Transverse colon (tissue), 4 donors: Measurements from ENCODE around the gene GLIPR2. TPM values are rescaled to one million over a fixed set of nuclear protein-coding genes. Genes with fewer than 3 reads are reported as not detected.

ENCODE experiments used
- DNase-seq: peaks from one replicate; pipeline ENCODE4 v3.0.0-alpha.2; 2019
- H3K27ac ChIP-seq, 4 donors: fragments of 200-600 bp; sonication (generic); 2 replicates each; pipeline ENCODE4 v1.5.1; 2016 to 2018; ENCODE audit warnings: inconsistent platforms in 4 of 4
- H3K27me3 ChIP-seq: fragments of 200-600 bp; sonication (generic); 2 replicates; pipeline ENCODE4 v1.5.1; 2017; ENCODE audit warnings: inconsistent platforms
- H3K36me3 ChIP-seq, 4 donors: fragments of 200-600 bp; sonication (generic); 2 replicates each; pipeline ENCODE4 v1.5.1; 2017 to 2019; ENCODE audit warnings: inconsistent platforms in 4 of 4
- H3K4me1 ChIP-seq, 4 donors: fragments of 200-600 bp; sonication (generic); 2 replicates each; pipeline ENCODE4 v1.5.1; 2017 to 2020; ENCODE audit warnings: inconsistent platforms in 4 of 4
- H3K4me3 ChIP-seq, 4 donors: fragments of 200-600 bp; sonication (generic); 1 replicate in 1 of 4; 2 replicates in 3 of 4; pipeline versions ENCODE4 v1.5.1 to v1.6.1; 2017 to 2019; ENCODE audit warnings: inconsistent platforms in 4 of 4
- H3K9me3 ChIP-seq, 2 donors: fragments of 200-600 bp; sonication (generic); 2 replicates each; pipeline ENCODE4 v1.5.1; 2017 to 2019; ENCODE audit warnings: inconsistent platforms in 2 of 2
- CTCF ChIP-seq, 5 experiments: fragments of 200-600 bp in 3 of 5; fragments of 450-650 bp in 2 of 5; sonication (generic) in 3 of 5; IDR thresholded peaks; 1 replicate in 2 of 5; 2 replicates in 3 of 5; pipeline ENCODE4 v1.5.1; 2016 to 2017; ENCODE audit warnings: antibody characterized with exemption in 5 of 5, inconsistent platforms in 3 of 5, mild to moderate bottlenecking in 2 of 5, moderate library complexity in 1 of 5
- EP300 ChIP-seq: sonication (generic); formaldehyde crosslinking; IDR thresholded peaks from one replicate; pipeline ENCODE4 v1.6.1; 2017; ENCODE audit warnings: antibody characterized with exemption, low read depth
- POLR2A ChIP-seq: fragments of 450-650 bp; IDR thresholded peaks from one replicate; pipeline ENCODE4 v1.6.1; 2016; ENCODE audit warnings: antibody characterized with exemption, mild to moderate bottlenecking, moderate library complexity
- POLR2AphosphoS5 ChIP-seq, 3 donors: sonication (generic); formaldehyde crosslinking; IDR thresholded peaks; one replicate each; pipeline ENCODE4 v1.6.1; 2016; ENCODE audit warnings: antibody characterized with exemption in 3 of 3
- WGBS, 2 donors: methylation state at CpG; one replicate each; pipeline ENCODE4 v1.1.5; 2018; ENCODE audit warnings: low coverage in 1 of 2; 5-methylcytosine and 5-hydroxymethylcytosine counted together
- in situ Hi-C, 4 donors: fragments of 200-750 bp; cut with MboI; loops; one replicate each; pipeline versions ENCODE4 v1.15.0 to v1.15.1; 2017; ENCODE audit warnings: low sequenced_read_pairs in 3 of 4, low pct_ligation_motif_present in 1 of 4, low pct_unique_long_range_greater_than_20kb in 1 of 4
- intact Hi-C: fragments of 100-400 bp; cut with DNase I; formaldehyde crosslinking; loops from one replicate; pipeline ENCODE4 v1.15.1; 2023; ENCODE audit warnings: low total_unique reads
- total RNA-seq, 4 donors: library from RNA; depleted of rRNA; stranded (reverse); fragments of >200 nt; gene quantifications; one replicate each; pipeline ENCODE4 v1.1.0, GENCODE V29; 2016

The GLIPR2 gene
- total RNA-seq, 4 donors from 2014 or later, result 9.7 to 40.4 (median 26.7) TPM

GRCh38 chr9:36100532-36100931, 36.0 kb upstream of the GLIPR2 start:
- no peak for TF ChIP-seq POLR2AphosphoS5 (IDR thresholded peaks at IDR 0.05)
- Histone ChIP-seq H3K27me3 (no peaks in the 10 kb centered on the region), H3K9me3 (no peaks in the 10 kb centered on the region), H3K27ac (no peak overlapping the region), H3K36me3 (no peaks in the 10 kb centered on the region), H3K4me1 (peaks cover 0 to 11% (median 6%) of the 10 kb centered on the region in 4 donors), H3K4me3 (no peak overlapping the region)
- intact Hi-C loops (loop anchor here (5.0 kb wide), 1 partner anchor 37 kb away; the partner anchor contains the start of gene GLIPR2), in situ Hi-C loops (loop anchor here in 3 of 4 donors (5.0 to 10.0 kb wide), 2 partner anchors 64 to 67 kb away; partner anchors contain the start of gene CCIN (in 3 of the 3))
- DNase-seq, result no peak
- 73 to 83% methylated on average over 3 of the region's 3 CpGs for WGBS, 2 donors

- DNase-seq, result no peak
- no peaks in the 10 kb centered on the region for H3K27me3 ChIP-seq
- 54 to 63% methylated on average over 4 of the region's 4 CpGs for WGBS, 2 donors
- H3K9me3 ChIP-seq, result no peaks in the 10 kb centered on the region
- peak overlapping the region in 1 of 4 donors; percentile 19 for H3K27ac ChIP-seq
- no peaks in the 10 kb centered on the region for H3K36me3 ChIP-seq
- no peak overlapping the region for H3K4me3 ChIP-seq
- intact Hi-C loops, result loop anchor here (2.0 to 5.0 kb wide), 2 partner anchors 35 to 65 kb away; partner anchors contain the start of gene GLIPR2
- no peak for TF ChIP-seq CTCF (IDR thresholded peaks at IDR 0.05)
- TF ChIP-seq POLR2A, result no peak
- TF ChIP-seq EP300, result no peak
- no peak for TF ChIP-seq POLR2AphosphoS5 (IDR thresholded peaks at IDR 0.05)
- peaks cover 0 to 11% (median 6%) of the 10 kb centered on the region in 4 donors for H3K4me1 ChIP-seq
- in situ Hi-C loops, result loop anchor here in 3 of 4 donors (5.0 to 10.0 kb wide), 2 partner anchors 63 to 65 kb away; partner anchors contain the start of gene CCIN (in 3 of the 3)
Measured at GRCh38 chr9:36101916-36102741, 34.4 kb upstream of the GLIPR2 start.

GRCh38 chr9:36102742-36103495, 33.6 kb upstream of the GLIPR2 start:
- Histone ChIP-seq H3K36me3 (no peaks in the 10 kb centered on the region), H3K4me1 (peaks cover 0 to 11% (median 6%) of the 10 kb centered on the region in 4 donors), H3K9me3 (no peaks in the 10 kb centered on the region), H3K27ac (peak overlapping the region in 2 of 4 donors; percentile 10 to 19), H3K27me3 (no peaks in the 10 kb centered on the region), H3K4me3 (no peak overlapping the region)
- WGBS, 2 donors, result 67 to 71% methylated on average over 10 of the region's 10 CpGs
- in situ Hi-C loops, result loop anchor here in 3 of 4 donors (5.0 to 10.0 kb wide), 2 partner anchors 62 to 64 kb away; partner anchors contain the start of gene CCIN (in 3 of the 3)
- peak; percentile 80 to 91 (median 84) for TF ChIP-seq CTCF (IDR thresholded peaks at IDR 0.05)
- TF ChIP-seq EP300, result no peak
- no peak for TF ChIP-seq POLR2A
- no peak for TF ChIP-seq POLR2AphosphoS5 (IDR thresholded peaks at IDR 0.05)
- DNase-seq, result peak; percentile 90
- intact Hi-C loops, result loop anchor here (2.0 to 5.0 kb wide), 2 partner anchors 34 to 64 kb away; partner anchors contain the start of gene GLIPR2

GRCh38 chr9:36109071-36109470, 27.5 kb upstream of the GLIPR2 start:
- in situ Hi-C loops, result loop anchor here in 1 of 4 donors (10.0 kb wide), 1 partner anchor 56 kb away; the partner anchor contains the start of gene CCIN
- TF ChIP-seq POLR2A (no peak), EP300 (no peak), POLR2AphosphoS5 (IDR thresholded peaks at IDR 0.05) (no peak), CTCF (IDR thresholded peaks at IDR 0.05) (no peak)
- no peak for DNase-seq

More at GRCh38 chr9:36109071-36109470, 27.5 kb upstream of the GLIPR2 start:
- WGBS, 2 donors, result 91 to 100% methylated on average over 1 to 2 of the region's 2 CpGs
- no peak overlapping the region for H3K4me3 ChIP-seq
- no peak overlapping the region for H3K27ac ChIP-seq
- no peaks in the 10 kb centered on the region for H3K27me3 ChIP-seq
- no peaks in the 10 kb centered on the region for H3K9me3 ChIP-seq
- intact Hi-C loops, result no loop called here
- H3K4me1 ChIP-seq, result no peaks in the 10 kb centered on the region
- H3K36me3 ChIP-seq, result no peaks in the 10 kb centered on the region
